Right lobe of liver (tissue), 6 donors: ENCODE data around the gene THUMPD2. TPM values are rescaled to one million over a fixed set of nuclear protein-coding genes. Genes with fewer than 3 reads are reported as not detected.

Source experiments
- ATAC-seq, 4 donors: fragments of 200-7000 bp; cut with Tn5 transposase; one replicate each; pipeline ENCODE4 v1.9.1; 2020; ENCODE audit warnings: mild to moderate bottlenecking in 4 of 4, moderate library complexity in 4 of 4
- DNase-seq, 3 donors: peaks; one replicate each; pipeline ENCODE4 v3.0.0-alpha.2; 2020
- H3K27ac ChIP-seq, 3 donors: fragments of 200-600 bp; one replicate each; pipeline ENCODE4 v1.8.0; 2022
- H3K27me3 ChIP-seq, 2 donors: fragments of 200-600 bp; one replicate each; pipeline ENCODE4 v1.8.0; 2022
- H3K36me3 ChIP-seq, 4 donors: fragments of 200-600 bp; sonication (generic) in 1 of 4; one replicate each; pipeline versions ENCODE4 v1.5.1 to v1.8.0; 2017 to 2022; ENCODE audit warnings: control low read depth in 1 of 4
- H3K4me1 ChIP-seq, 4 donors: fragments of 200-600 bp; sonication (generic) in 1 of 4; one replicate each; pipeline versions ENCODE4 v1.5.1 to v1.8.0; 2017 to 2022; ENCODE audit warnings: control low read depth in 1 of 4
- H3K4me3 ChIP-seq, 3 donors: fragments of 200-600 bp; one replicate each; pipeline ENCODE4 v1.8.0; 2022
- H3K9me3 ChIP-seq, 4 donors: fragments of 200-600 bp; sonication (generic) in 1 of 4; one replicate each; pipeline versions ENCODE4 v1.5.1 to v1.8.0; 2017 to 2022; ENCODE audit warnings: control low read depth in 1 of 4
- CTCF ChIP-seq, 4 donors: fragments of 200-600 bp in 3 of 4; fragments of 450-650 bp in 1 of 4; IDR thresholded peaks; one replicate each; pipeline versions ENCODE4 v1.5.1 to v1.8.0; 2016 to 2022; ENCODE audit warnings: antibody characterized with exemption in 4 of 4, mild to moderate bottlenecking in 2 of 4
- POLR2A ChIP-seq: fragments of 450-650 bp; IDR thresholded peaks from one replicate; pipeline ENCODE4 v1.6.1; 2017; ENCODE audit warnings: antibody characterized with exemption, mild to moderate bottlenecking
- WGBS: methylation state at CpG from one replicate; pipeline ENCODE4 v1.1.6; 2018; ENCODE audit warnings: low coverage, low lambda C conversion rate; ENCODE audit not compliant: insufficient coverage; ENCODE audit errors: missing lambda C conversion rate; 5-methylcytosine and 5-hydroxymethylcytosine counted together
- intact Hi-C, 2 donors: fragments of 100-400 bp; cut with DNase I; formaldehyde crosslinking; loops; one replicate each; pipeline versions ENCODE4 v1.11.2 to v1.14.1; 2022
- total RNA-seq, 6 experiments: library from RNA; depleted of rRNA in 2 of 6; stranded (reverse); fragments of >200 nt in 2 of 6; fragmentation: NEBNext Ultra II Directional in 3 of 6; extraction: Animal tissue kit (Norgen Biotek cat#: 25700) in 3 of 6; gene quantifications; one replicate each; pipeline versions ENCODE4 v1.1.0 to v1.2.4, GENCODE V29; 2016 to 2023
- donor health status: DM: no; HTN: yes; CAD: no.
- donor health status: DM: no; HTN: no; CAD: no.
- donor health status: DM: no; HTN: no; CAD: no.
- donor health status: DM: no; HTN: yes; CAD: no.
- donor health status: DM: no; HTN: yes; CAD: no.

THUMPD2 gene
- total RNA-seq, 6 experiments from 2014 or later = 1.6 to 4.3 (median 3.4) TPM

- H3K9me3 ChIP-seq = no peaks in the 10 kb centered on the region
- peaks cover 0 to 7% (median 0%) of the 10 kb centered on the region in 4 donors for H3K4me1 ChIP-seq
- WGBS = 80% methylated on average over 1 of the region's 1 CpG
- intact Hi-C loops = no loop called here
- H3K27ac ChIP-seq = no peak overlapping the region
- peaks cover 0 to 14% (median 4%) of the 10 kb centered on the region in 4 donors for H3K36me3 ChIP-seq
- ATAC-seq (no peak), DNase-seq (no peak)
- TF ChIP-seq CTCF (IDR thresholded peaks at IDR 0.05) = no peak
- TF ChIP-seq POLR2A = no peak
- H3K27me3 ChIP-seq = no peaks in the 10 kb centered on the region
- no peak overlapping the region for H3K4me3 ChIP-seq
Observed at GRCh38 chr2:39772812-39773152, 6.3 kb downstream of the THUMPD2 start.

- H3K36me3 ChIP-seq = peaks cover 0 to 17% (median 4%) of the 10 kb centered on the region in 4 donors
- no peak for DNase-seq
- H3K27me3 ChIP-seq = no peaks in the 10 kb centered on the region
- H3K4me1 ChIP-seq = peaks cover 0 to 2% (median 0%) of the 10 kb centered on the region in 4 donors
- intact Hi-C loops = no loop called here
- no peaks in the 10 kb centered on the region for H3K9me3 ChIP-seq
- TF ChIP-seq POLR2A (no peak), CTCF (IDR thresholded peaks at IDR 0.05) (no peak)
- no peak overlapping the region for H3K27ac ChIP-seq
- no peak overlapping the region for H3K4me3 ChIP-seq
- WGBS = 89% methylated on average over 3 of the region's 3 CpGs
- ATAC-seq = no peak
Observed at GRCh38 chr2:39772086-39772811, 6.8 kb downstream of the THUMPD2 start.

GRCh38 chr2:39762448-39762847, 16.6 kb downstream of the THUMPD2 start:
- no peaks in the 10 kb centered on the region for H3K4me1 ChIP-seq
- TF ChIP-seq POLR2A (no peak), CTCF (IDR thresholded peaks at IDR 0.05) (no peak)
- intact Hi-C loops = no loop called here

GRCh38 chr2:39757156-39757555, 21.9 kb downstream of the THUMPD2 start:
- no peaks in the 10 kb centered on the region for H3K9me3 ChIP-seq
- peaks cover 0 to 54% (median 22%) of the 10 kb centered on the region in 4 donors for H3K36me3 ChIP-seq
- no peaks in the 10 kb centered on the region for H3K27me3 ChIP-seq
- intact Hi-C loops = no loop called here
- WGBS = 83% methylated on average over 1 of the region's 4 CpGs
- no peak overlapping the region for H3K4me3 ChIP-seq
- no peak for DNase-seq
- ATAC-seq = no peak
- TF ChIP-seq CTCF (IDR thresholded peaks at IDR 0.05) (no peak), POLR2A (no peak)
- no peak overlapping the region for H3K27ac ChIP-seq
- H3K4me1 ChIP-seq = no peaks in the 10 kb centered on the region

More at GRCh38 chr2:39762448-39762847, 16.6 kb downstream of the THUMPD2 start:
- DNase-seq (no peak), ATAC-seq (no peak)
- no peaks in the 10 kb centered on the region for H3K27me3 ChIP-seq
- no peak overlapping the region for H3K27ac ChIP-seq
- peaks cover 0 to 27% (median 13%) of the 10 kb centered on the region in 4 donors for H3K36me3 ChIP-seq
- H3K4me3 ChIP-seq = no peak overlapping the region
- no peaks in the 10 kb centered on the region for H3K9me3 ChIP-seq
- 100% methylated on average over 2 of the region's 2 CpGs for WGBS
